Colonic mucosa (tissue), 4 donors: ENCODE measurements around the gene SCNN1G. TPM values are rescaled to one million over a fixed set of nuclear protein-coding genes. Genes with fewer than 3 reads are reported as not detected.

Experiments
- DNase-seq: peaks from one replicate; pipeline ENCODE4 v3.0.0-alpha.2; 2020
- H3K27ac ChIP-seq: fragments of 200-600 bp; one replicate; pipeline ENCODE4 v1.8.0; 2021
- H3K27me3 ChIP-seq: fragments of 200-600 bp; one replicate; pipeline ENCODE4 v1.8.0; 2021
- H3K36me3 ChIP-seq: fragments of 200-600 bp; one replicate; pipeline ENCODE4 v1.8.0; 2021
- H3K4me1 ChIP-seq: fragments of 200-600 bp; one replicate; pipeline ENCODE4 v1.8.0; 2021; ENCODE audit warnings: mild to moderate bottlenecking
- H3K4me3 ChIP-seq: fragments of 200-600 bp; one replicate; pipeline ENCODE4 v1.8.0; 2021
- H3K9ac ChIP-seq, 2 donors: one replicate each; pipeline ENCODE4 v1.7.0; 2013; ENCODE audit warnings: control low read depth in 2 of 2, low read depth in 2 of 2, low read length in 2 of 2
- H3K9me3 ChIP-seq: fragments of 200-600 bp; one replicate; pipeline ENCODE4 v1.8.0; 2021
- intact Hi-C: fragments of 100-400 bp; cut with DNase I; formaldehyde crosslinking; loops from one replicate; pipeline ENCODE4 v1.14.1; 2022
- total RNA-seq, 2 donors: library from RNA; stranded (reverse); fragmentation: NEBNext Ultra II Directional in 1 of 2; extraction: Animal tissue kit (Norgen Biotek cat#: 25700) in 1 of 2; gene quantifications; one replicate each; pipeline ENCODE4 v1.2.1, GENCODE V29; 2021
- TF ChIP-seq, protein P1 (sequence below): fragments of 200-600 bp; IDR thresholded peaks from one replicate; pipeline ENCODE4 v1.8.0; 2022; ENCODE audit warnings: antibody characterized with exemption, mild to moderate bottlenecking
- donor health status: healthy.
- donor health status: DM: no; HTN: no; CAD: no.
- donor health status: DM: no; HTN: no; CAD: no.

Gene SCNN1G
- total RNA-seq, 2 donors from 2014 or later: 2.0 to 3.4 TPM

DNA sequence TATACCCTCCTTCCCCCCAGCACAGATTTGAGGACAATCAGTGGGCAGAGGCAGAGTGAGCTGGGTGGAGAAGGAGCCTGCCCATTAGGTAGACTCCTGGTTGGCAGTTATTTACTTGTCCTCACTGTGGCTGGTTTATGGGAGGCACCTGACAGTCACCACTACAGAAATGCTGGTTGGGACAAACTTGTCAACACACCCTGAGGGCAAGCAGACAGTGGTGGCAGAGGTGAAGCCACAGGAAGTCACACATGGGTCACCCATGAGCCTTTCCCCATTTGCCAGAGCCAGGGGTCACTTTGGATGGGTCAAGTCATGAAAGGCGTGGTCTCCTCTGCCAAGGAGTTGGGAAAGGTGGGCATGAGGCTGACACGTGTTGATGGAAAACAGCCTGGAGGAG lies 6.4 kb downstream of the SCNN1G start:
- no peaks in the 10 kb centered on the region for H3K36me3 ChIP-seq
- no peaks in the 10 kb centered on the region for H3K4me1 ChIP-seq
- H3K9ac ChIP-seq: no peak overlapping the region
- H3K9me3 ChIP-seq: no peaks in the 10 kb centered on the region
- TF ChIP-seq, protein P1, sequence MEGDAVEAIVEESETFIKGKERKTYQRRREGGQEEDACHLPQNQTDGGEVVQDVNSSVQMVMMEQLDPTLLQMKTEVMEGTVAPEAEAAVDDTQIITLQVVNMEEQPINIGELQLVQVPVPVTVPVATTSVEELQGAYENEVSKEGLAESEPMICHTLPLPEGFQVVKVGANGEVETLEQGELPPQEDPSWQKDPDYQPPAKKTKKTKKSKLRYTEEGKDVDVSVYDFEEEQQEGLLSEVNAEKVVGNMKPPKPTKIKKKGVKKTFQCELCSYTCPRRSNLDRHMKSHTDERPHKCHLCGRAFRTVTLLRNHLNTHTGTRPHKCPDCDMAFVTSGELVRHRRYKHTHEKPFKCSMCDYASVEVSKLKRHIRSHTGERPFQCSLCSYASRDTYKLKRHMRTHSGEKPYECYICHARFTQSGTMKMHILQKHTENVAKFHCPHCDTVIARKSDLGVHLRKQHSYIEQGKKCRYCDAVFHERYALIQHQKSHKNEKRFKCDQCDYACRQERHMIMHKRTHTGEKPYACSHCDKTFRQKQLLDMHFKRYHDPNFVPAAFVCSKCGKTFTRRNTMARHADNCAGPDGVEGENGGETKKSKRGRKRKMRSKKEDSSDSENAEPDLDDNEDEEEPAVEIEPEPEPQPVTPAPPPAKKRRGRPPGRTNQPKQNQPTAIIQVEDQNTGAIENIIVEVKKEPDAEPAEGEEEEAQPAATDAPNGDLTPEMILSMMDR: no peak
- no peaks in the 10 kb centered on the region for H3K27me3 ChIP-seq
- intact Hi-C loops: no loop called here
- no peak for DNase-seq
- H3K27ac ChIP-seq: no peak overlapping the region
- no peak overlapping the region for H3K4me3 ChIP-seq

GRCh38 chr16:23194497-23195221 lies 12.1 kb downstream of the SCNN1G start:
- Histone ChIP-seq H3K4me3 (no peak overlapping the region), H3K4me1 (no peaks in the 10 kb centered on the region), H3K36me3 (no peaks in the 10 kb centered on the region), H3K27me3 (no peaks in the 10 kb centered on the region), H3K9ac (no peak overlapping the region), H3K27ac (no peak overlapping the region), H3K9me3 (no peaks in the 10 kb centered on the region)
- TF ChIP-seq, protein P1: no peak
- DNase-seq: no peak
- intact Hi-C loops: loop anchor here (5.0 kb wide), 1 partner anchor 183 kb away; no protein-coding TSS in a partner anchor

DNA sequence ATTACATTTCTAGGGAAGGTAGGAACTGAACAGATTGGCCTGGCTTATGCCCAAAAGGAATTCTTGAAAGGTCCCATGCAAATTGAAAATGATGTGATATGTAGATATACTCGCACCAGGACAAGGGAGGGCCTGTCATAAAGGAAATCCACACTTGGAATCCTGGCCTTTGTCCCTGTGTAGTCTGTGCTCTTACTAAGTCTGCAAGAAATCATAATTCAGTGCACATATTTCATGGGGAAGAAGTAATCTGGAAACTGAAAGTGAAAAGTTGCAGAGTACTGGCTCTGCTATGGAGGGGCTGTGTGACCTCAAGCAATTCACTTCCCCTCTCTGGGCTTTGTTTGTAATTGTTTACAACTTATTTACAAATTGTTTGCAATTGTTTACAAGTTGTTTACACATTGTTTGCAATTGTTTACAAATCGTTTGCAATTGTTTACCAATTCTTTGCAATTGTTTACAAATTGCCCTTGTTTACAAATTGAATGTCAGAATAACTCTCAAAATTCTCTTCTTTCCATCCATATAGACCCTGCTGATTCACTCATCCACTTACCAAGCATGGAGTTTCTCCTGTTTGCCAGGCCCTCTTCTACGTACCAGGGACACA lies 12.9 kb downstream of the SCNN1G start:
- Histone ChIP-seq H3K36me3 (no peaks in the 10 kb centered on the region), H3K4me1 (no peaks in the 10 kb centered on the region)

DNA sequence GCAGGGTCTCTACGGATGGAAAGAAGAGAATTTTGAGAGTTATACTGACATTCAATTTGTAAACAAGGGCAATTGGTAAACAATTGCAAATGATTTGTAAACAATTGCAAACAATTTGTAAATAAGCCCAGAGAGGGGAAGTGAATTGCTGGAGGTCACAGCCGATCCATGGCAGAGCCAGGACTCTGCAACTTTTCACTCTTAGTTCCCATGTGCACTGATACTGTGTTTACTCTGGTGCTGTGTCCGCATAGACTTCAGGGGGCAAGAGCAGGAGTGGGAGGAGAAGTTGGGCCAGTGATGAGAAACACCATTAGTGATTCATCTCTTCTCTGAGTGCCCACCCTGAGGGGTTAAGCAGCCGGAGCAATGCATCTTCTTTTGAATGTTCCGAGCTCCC lies 14.0 kb downstream of the SCNN1G start:
- Histone ChIP-seq H3K4me1 (no peaks in the 10 kb centered on the region), H3K9ac (no peak overlapping the region), H3K27me3 (no peaks in the 10 kb centered on the region), H3K27ac (no peak overlapping the region), H3K36me3 (no peaks in the 10 kb centered on the region), H3K9me3 (no peaks in the 10 kb centered on the region), H3K4me3 (no peak overlapping the region)
- intact Hi-C loops: no loop called here
- TF ChIP-seq, protein P1: no peak
- DNase-seq: no peak

More for the DNA sequence above, 12.9 kb downstream of the SCNN1G start:
- DNase-seq: no peak
- Histone ChIP-seq H3K27ac (no peak overlapping the region), H3K9me3 (no peaks in the 10 kb centered on the region), H3K27me3 (no peaks in the 10 kb centered on the region), H3K4me3 (no peak overlapping the region), H3K9ac (no peak overlapping the region)
- intact Hi-C loops: no loop called here
- TF ChIP-seq, protein P1: no peak

DNA sequence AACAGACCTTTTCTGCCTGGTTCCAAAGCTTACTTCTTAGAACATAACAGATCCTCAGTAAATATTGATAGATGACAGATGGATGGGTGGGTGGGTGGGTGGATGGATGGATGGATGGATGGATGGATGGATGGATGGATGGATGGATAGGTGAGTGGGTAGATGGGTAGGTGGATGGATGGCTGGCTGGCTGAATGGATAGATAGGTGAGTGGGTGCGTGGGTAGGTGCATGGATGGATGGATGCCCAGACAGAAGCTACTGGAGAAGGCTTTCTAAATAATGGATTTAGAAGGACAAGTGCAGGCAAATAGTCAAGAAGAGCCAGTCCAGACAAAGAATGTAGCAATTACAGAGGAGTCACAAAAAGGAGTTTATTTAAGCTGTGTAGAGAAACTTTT lies 19.6 kb downstream of the SCNN1G start:
- Histone ChIP-seq H3K4me3 (no peak overlapping the region), H3K9ac (no peak overlapping the region), H3K36me3 (no peaks in the 10 kb centered on the region), H3K9me3 (no peaks in the 10 kb centered on the region), H3K27ac (no peak overlapping the region), H3K27me3 (no peaks in the 10 kb centered on the region), H3K4me1 (no peaks in the 10 kb centered on the region)
- intact Hi-C loops: no loop called here
- TF ChIP-seq, protein P1: no peak
- DNase-seq: no peak
